GM18951 (cell line): ENCODE measurements around the gene RALGAPA1.
"Not testable (repeated sequence)": the region's sequence is repeated elsewhere in the genome, so short reads cannot be mapped to it uniquely, and the experiment has no call there.

Experiments
- POLR2A ChIP-seq: IDR thresholded peaks from 4 replicates; pipeline ENCODE4 v1.6.1; 2011; ENCODE audit warnings: mild to moderate bottlenecking; ENCODE audit not compliant: insufficient read length, insufficient read depth; ENCODE audit errors: extremely low read depth
- in situ Hi-C: fragments of 300-500 bp; cut with MboI; formaldehyde crosslinking; loops from one replicate; pipeline ENCODE4 v1.12.0; 2022; ENCODE audit warnings: low sequenced_read_pairs, mixed read lengths, inconsistent platforms; ENCODE audit not compliant: unreplicated experiment

Gene RALGAPA1

DNA sequence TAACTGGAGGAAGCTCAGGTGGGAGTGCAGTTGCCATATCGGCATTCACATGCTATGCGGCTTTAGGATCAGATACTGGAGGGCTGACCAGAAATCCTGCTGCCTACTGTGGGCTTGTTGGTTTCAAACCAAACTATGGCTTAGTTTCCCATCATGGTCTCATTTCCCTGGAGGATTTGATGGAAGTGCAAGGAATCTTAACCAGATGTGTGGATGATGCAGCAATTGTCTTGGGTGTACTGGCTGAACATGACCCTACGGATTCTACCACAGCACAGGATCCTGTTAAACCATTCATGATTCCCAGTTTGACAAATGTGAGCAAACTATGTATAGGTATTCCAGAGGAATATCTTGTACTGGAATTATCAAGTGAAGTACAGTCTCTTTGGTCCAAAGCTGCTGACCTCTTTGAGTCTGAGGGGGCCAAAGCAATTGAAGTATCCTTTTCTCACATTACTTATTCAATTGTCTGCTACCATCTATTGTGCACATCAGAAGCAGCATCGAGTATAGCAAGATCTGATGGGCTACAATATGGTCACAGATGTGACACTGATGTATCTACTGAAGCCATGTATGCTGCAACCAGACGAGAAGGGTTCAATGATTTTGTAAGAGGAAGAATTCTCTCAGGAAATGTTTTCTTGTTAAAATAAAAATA, 42.9 kb downstream of the RALGAPA1 start:
- in situ Hi-C loops, result no loop called here
- no peak for TF ChIP-seq POLR2A

DNA sequence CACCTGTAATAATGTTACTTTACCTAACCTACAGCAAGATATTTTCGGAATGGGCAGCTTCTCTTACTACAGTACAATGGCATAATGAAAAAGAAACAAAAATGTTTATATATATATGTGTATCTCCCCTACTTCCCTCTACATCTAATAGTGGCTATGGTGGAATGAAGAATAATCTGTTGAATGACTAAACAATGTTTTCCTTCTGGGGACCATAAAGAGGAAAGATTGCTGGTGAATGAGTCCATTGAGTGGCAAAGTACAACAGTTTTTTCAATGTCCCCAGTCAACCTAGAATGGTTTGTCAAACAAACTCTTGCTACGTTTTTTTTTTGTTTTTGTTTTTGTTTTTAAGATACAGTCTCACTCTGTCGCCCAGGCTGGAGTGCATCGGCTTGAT, 47.2 kb downstream of the RALGAPA1 start:
- in situ Hi-C loops, result no loop called here
- TF ChIP-seq POLR2A, result no peak

- in situ Hi-C loops, result no loop called here
- TF ChIP-seq POLR2A, result no peak
Measured at GRCh38 chr14:35760143-35760542, 49.0 kb downstream of the RALGAPA1 start.

DNA sequence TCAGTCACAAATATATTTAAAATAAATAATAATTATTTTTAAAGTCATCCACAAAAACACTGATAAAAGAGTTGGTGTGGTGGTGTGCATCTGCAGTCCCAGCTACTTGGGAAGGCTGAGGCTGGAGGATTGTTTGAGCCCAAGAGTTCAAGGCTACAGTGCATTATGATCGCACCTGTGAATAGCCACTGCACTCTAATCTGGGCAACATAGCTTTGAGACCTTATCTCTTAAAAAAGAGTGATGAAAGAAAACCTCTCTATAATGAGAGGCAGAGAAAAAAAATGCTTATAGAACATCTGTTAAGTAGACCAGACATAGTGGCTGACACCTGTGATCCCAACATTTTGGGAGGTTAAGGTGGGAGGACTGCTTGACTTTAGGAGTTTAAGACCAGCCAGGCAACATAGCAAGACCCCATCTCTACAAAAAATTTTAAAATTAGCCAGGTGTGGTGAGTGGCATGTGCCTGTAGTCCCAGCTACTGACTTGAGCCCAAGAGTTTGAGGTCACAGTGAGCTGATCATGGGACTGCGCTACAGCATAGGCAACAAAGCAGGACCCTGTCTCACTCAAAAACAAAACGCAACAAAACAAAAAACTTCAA, 50.5 kb downstream of the RALGAPA1 start:
- no peak for TF ChIP-seq POLR2A
- in situ Hi-C loops, result no loop called here

DNA sequence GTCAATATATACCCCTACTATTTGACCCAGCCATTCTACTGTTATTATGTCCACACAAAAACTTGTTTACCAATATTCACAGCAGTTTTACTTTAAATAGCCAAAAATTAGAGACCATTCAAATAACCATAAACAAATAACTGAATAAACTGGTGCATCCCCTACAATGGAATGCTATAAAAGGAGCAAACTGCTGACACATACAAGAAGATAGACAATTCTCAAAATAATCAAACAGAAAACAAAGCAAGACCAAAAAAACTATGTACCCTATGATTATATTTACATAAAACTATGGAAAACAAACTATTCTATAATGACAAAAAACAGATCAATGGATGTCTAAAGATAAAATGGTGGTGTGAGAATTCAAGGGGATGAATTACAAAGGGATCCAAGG, 54.4 kb downstream of the RALGAPA1 start:
- no peak for TF ChIP-seq POLR2A
- in situ Hi-C loops, result no loop called here

DNA sequence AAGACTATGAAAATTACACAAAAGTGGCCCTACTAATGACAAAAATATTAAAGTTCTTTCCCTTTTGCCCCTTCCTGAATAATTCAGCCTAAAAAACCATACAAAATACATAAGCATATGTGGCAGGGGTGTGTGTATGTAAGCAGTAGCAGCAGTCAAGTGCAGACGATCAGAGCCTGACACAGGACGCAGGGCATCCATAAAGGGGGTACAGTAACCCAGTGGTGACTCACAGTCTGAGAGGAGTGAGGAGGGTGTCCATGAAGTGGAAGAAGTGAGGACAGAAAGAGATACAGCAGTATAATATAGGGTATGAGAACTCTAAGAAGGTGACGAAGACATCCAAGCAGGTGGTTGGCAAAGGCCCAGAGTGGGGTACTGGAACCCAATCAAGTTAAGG, 56.7 kb downstream of the RALGAPA1 start:
- in situ Hi-C loops, result no loop called here
- TF ChIP-seq POLR2A, result no peak

DNA sequence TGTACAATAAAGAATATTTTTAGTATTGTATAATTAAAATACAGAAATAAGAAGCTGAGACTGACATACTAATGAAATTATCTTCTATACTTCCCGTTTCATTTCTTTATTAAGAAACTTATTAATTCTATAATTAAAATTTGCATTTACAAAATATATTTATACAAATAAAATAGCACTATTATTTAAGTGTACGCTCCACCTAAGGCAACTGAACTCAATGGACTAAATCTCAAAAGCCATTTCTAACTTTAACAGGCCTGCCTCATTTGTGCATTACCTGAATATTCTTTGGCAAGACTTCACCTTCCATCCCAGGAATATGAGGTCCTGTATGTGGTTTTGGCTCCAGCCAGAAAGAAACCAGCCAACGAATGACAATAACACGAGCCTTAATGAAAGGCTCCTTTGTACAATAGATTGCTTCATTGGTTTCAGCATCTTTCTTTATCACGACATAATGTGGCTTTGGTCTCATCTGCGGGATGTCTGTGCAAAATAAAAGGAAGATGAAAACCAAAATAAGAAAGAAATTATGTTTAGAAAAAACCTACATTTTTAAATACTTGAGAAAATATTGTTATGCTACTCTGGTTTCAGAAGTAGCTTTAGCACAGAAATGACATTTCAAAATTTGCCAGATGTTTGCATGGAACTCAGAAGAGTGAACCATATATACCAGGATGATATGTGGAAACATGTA, 58.7 kb downstream of the RALGAPA1 start:
- TF ChIP-seq POLR2A, result no peak
- in situ Hi-C loops, result no loop called here

- in situ Hi-C loops, result no loop called here
- no peak for TF ChIP-seq POLR2A
Measured at GRCh38 chr14:35747379-35747778, 61.7 kb downstream of the RALGAPA1 start.

DNA sequence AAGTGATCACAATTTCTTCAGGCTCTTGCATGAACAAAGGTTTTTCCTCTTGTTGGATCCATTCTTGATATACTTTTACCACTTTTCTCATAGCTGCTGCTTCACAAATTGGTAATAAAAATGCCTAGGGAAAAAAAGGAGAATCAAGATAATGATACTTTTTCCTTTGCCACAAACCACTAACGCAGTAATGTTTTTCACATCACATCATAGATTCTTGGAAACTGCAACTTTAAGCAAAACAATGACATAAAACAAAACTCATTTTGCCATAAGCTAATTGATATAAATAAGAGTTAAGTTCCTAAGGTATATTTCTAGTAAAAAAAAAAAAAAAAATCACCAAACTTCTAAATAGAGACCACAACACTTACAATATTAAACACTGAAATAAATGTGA, 66.7 kb downstream of the RALGAPA1 start:
- in situ Hi-C loops, result no loop called here
- TF ChIP-seq POLR2A, result no peak

- in situ Hi-C loops, result no loop called here
- no peak for TF ChIP-seq POLR2A
Measured at GRCh38 chr14:35742032-35742371, 67.1 kb downstream of the RALGAPA1 start.

GRCh38 chr14:35741345-35742031, 67.6 kb downstream of the RALGAPA1 start:
- TF ChIP-seq POLR2A, result no peak
- in situ Hi-C loops, result no loop called here

- no peak for TF ChIP-seq POLR2A
- in situ Hi-C loops, result no loop called here
Measured at GRCh38 chr14:35740215-35740614, 68.9 kb downstream of the RALGAPA1 start.

- in situ Hi-C loops, result not testable (repeated sequence)
Measured at GRCh38 chr14:35735163-35735562, 73.9 kb downstream of the RALGAPA1 start.

GRCh38 chr14:35733510-35733909, 75.6 kb downstream of the RALGAPA1 start:
- in situ Hi-C loops, result not testable (repeated sequence)
